ENCODE data around the gene DHRS2.

DNA sequence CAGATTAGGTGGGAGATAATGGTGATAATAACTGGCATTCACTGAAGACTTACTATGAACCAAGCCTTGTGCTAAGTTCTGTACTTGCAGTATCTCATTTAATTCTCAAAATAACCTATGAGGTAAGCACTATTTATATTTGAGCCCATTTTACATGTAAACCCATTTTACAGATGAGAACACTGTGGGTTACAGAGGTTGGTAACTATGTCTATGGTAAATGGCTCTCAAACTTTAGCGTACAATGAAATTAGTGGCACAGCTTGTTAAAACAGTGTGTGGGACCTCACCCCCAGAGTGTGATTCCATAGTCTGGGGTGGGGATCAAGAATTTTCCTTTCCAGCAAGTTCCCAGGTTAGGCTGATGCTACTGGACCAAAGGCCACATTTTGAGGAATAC, 35.4 kb upstream of the DHRS2 start:
- TF ChIP-seq, protein P1, sequence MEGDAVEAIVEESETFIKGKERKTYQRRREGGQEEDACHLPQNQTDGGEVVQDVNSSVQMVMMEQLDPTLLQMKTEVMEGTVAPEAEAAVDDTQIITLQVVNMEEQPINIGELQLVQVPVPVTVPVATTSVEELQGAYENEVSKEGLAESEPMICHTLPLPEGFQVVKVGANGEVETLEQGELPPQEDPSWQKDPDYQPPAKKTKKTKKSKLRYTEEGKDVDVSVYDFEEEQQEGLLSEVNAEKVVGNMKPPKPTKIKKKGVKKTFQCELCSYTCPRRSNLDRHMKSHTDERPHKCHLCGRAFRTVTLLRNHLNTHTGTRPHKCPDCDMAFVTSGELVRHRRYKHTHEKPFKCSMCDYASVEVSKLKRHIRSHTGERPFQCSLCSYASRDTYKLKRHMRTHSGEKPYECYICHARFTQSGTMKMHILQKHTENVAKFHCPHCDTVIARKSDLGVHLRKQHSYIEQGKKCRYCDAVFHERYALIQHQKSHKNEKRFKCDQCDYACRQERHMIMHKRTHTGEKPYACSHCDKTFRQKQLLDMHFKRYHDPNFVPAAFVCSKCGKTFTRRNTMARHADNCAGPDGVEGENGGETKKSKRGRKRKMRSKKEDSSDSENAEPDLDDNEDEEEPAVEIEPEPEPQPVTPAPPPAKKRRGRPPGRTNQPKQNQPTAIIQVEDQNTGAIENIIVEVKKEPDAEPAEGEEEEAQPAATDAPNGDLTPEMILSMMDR (IDR thresholded peaks at IDR 0.05; ENCODE audit: low read depth, low read length), result no peak
- no peak for TF ChIP-seq EZH2phosphoT487 (IDR thresholded peaks at IDR 0.05; ENCODE audit: low read depth)

All from OCI-LY3 (cell line).